Testis (tissue), 2 donors: ENCODE data around the gene ZRANB3.

Source experiments
- POLR2A ChIP-seq: fragments of 450-650 bp; IDR thresholded peaks from one replicate; pipeline ENCODE4 v1.6.1; 2017; ENCODE audit warnings: antibody characterized with exemption, mild to moderate bottlenecking, moderate library complexity
- TF ChIP-seq, protein P1 (sequence below), 3 experiments: fragments of 450-650 bp in 2 of 3; fragments of 200-600 bp in 1 of 3; sonication (generic) in 1 of 3; IDR thresholded peaks; one replicate each; pipeline ENCODE4 v1.5.1; 2016 to 2019; ENCODE audit warnings: antibody characterized with exemption in 3 of 3, mild to moderate bottlenecking in 2 of 3, moderate library complexity in 1 of 3

DNA sequence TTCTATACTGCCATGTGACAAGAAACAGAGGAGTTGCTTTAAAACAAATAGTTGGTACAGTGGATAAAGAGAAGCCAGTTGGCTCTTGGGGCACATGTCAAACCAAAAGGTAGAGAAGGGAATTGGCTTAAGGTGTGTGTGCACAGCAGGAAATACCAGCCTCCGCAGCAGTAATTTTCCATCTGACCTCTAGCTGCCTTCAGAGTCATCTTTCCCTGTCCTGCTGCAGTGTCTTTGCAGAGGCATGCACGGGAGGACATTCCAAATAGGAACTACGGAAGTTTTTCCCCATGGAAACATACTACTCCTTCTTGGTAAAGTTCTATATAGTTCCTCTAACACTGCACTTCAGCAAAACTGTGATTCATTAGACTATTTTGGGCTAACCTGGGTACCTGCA, 379.4 kb downstream of the ZRANB3 start:
- TF ChIP-seq POLR2A: no peak
- TF ChIP-seq, protein P1, sequence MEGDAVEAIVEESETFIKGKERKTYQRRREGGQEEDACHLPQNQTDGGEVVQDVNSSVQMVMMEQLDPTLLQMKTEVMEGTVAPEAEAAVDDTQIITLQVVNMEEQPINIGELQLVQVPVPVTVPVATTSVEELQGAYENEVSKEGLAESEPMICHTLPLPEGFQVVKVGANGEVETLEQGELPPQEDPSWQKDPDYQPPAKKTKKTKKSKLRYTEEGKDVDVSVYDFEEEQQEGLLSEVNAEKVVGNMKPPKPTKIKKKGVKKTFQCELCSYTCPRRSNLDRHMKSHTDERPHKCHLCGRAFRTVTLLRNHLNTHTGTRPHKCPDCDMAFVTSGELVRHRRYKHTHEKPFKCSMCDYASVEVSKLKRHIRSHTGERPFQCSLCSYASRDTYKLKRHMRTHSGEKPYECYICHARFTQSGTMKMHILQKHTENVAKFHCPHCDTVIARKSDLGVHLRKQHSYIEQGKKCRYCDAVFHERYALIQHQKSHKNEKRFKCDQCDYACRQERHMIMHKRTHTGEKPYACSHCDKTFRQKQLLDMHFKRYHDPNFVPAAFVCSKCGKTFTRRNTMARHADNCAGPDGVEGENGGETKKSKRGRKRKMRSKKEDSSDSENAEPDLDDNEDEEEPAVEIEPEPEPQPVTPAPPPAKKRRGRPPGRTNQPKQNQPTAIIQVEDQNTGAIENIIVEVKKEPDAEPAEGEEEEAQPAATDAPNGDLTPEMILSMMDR (IDR thresholded peaks at IDR 0.05): no peak
